GM15510 (cell line): ENCODE measurements around the gene SMIM24.

Experiments used
- POLR2A ChIP-seq: IDR thresholded peaks from 3 replicates; pipeline ENCODE4 v1.6.1; 2011; ENCODE audit warnings: borderline replicate concordance; ENCODE audit not compliant: insufficient read length; ENCODE audit errors: extremely low read depth

SMIM24 gene

GRCh38 chr19:3480383-3481091 lies at the start of gene SMIM24:
SMIM24 (minus strand) TSS chr19:3480525; CDS start chr19:3480463, 62 bp downstream.
- TF ChIP-seq POLR2A = no peak

DNA sequence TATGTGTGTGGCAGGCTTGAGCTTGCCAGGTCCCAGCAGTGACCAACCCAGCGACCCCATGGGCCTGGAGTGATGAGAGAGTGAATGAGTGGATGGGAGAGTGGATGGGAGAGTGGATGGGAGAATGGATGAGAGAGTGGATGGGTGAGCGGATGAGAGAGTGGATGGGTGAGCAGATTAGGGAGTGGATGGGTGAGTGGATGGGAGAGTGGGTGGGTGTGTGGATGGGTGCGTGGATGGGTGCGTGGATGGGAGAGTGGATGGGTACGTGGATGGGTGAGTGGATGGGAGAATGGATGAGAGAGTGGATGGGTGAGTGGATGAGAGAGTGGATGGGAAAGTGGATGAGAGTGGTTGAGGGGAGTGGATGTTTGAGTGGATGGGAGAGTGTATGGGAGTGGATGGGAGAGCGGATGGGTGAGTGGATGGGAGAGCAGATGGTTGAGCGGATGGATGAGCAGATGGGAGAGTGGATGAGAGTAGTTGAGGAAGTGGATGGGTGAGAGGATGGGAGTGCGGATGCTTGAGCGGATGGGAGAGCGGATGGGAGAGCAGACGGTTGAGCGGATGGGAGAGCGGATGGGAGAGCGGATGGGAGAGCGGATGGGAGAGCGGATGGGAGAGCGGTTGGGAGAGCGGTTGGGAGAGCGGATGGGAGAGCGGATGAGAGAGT lies 48.4 kb upstream of the SMIM24 start:
- TF ChIP-seq POLR2A = no peak

- TF ChIP-seq POLR2A = no peak
Measured at GRCh38 chr19:3528080-3528479, 47.8 kb upstream of the SMIM24 start.

DNA sequence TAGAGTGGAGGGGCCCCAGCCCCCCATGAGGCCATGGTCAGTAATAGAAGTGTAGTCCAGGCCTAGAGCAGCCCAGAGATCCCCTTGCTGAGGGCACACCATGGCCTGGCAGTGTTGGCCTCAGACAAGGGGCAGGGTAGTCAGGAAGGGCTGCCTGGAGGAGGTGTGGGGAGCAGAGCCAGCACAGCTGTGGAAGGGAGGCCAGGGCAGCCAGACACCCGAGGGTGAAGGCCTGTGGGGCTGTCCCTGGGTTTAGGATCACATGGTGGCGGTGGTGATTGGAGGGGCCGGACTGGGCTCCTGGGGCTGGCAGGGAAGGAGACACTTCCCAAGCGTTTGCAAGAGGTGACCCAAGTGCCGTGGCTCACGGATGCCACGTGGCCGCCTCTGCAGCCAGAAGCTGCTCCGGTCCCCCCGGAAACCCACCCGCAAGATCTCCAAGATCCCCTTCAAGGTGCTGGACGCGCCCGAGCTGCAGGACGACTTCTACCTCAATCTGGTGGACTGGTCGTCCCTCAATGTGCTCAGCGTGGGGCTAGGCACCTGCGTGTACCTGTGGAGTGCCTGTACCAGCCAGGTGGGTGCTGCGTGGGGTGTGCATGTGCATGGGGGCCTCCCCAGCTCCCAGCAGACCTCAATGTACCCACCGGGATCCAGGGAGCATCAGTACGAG lies 47.0 kb upstream of the SMIM24 start:
- TF ChIP-seq POLR2A = no peak

DNA sequence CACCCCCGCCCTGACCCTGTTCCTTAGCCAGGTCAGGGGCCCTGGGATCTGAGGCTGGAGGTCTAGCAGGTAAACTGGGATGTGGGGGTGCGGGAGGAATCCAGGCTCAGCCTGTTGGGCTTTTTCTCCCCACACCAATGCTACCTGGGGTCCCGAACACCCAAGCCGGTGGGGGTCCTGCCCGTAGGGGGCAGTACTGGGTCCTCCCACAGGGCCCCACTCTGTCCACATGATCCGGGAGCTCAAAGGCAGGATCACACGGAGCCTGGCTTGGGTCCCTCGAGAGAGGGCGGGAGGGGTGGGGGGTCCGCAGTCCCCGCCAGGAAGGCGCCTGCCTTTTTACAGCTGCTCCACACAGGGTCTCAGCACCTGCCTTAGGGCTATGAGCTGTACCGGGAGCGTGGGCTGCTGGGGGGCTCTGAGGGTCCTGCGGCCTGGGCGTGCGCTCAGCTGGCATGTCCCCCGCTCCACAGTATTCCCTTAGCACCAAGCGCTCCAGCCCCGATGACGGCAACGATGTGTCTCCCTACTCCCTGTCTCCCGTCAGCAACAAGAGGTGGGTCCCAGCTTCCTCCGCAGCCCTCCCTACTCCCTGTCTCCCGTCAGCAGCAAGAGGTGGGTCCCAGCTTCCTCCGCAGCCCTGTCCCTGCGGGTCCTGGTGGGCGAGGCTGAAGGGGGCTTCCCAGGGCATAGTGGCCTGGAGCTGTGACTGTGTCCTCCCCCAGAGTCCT lies 46.3 kb upstream of the SMIM24 start:
- TF ChIP-seq POLR2A = no peak

GRCh38 chr19:3524904-3525451 lies 44.7 kb upstream of the SMIM24 start:
- TF ChIP-seq POLR2A = no peak

GRCh38 chr19:3524078-3524842 lies 43.9 kb upstream of the SMIM24 start:
- no peak for TF ChIP-seq POLR2A

DNA sequence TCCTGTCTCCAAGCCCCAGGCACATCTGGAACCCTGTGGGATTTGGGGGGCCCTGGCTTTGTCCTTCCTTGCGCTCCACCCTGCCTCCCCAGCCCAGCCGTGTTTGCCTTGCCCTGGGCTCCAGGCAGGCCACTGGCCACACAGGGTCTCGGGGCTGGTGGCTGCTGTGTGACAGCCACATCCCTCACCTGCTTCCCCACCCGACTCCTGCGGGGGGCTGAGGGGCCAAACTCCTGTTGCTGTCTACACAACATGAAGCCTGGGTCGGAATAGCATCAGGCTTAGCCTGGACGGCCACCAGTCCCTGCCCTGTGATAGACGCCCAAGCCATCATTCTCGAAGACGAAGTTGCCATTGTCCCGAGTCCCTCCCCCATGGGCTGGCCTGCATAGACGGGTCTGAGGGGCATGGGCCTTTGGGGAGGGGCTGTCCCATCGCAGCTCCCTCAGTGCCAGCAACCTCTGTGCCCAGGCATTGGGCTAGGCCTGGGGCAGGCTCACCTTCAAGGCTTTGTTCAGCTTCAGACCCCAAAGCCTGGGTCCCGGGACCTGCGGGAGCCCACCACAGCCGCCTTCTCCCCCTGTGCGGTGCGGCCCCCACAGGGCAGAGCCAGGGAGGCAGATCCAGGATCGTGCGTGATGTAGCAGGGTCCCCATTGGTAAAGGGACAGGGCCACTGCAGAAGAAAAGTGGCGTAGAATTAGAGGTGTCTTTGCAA lies 43.2 kb upstream of the SMIM24 start:
- TF ChIP-seq POLR2A = no peak

DNA sequence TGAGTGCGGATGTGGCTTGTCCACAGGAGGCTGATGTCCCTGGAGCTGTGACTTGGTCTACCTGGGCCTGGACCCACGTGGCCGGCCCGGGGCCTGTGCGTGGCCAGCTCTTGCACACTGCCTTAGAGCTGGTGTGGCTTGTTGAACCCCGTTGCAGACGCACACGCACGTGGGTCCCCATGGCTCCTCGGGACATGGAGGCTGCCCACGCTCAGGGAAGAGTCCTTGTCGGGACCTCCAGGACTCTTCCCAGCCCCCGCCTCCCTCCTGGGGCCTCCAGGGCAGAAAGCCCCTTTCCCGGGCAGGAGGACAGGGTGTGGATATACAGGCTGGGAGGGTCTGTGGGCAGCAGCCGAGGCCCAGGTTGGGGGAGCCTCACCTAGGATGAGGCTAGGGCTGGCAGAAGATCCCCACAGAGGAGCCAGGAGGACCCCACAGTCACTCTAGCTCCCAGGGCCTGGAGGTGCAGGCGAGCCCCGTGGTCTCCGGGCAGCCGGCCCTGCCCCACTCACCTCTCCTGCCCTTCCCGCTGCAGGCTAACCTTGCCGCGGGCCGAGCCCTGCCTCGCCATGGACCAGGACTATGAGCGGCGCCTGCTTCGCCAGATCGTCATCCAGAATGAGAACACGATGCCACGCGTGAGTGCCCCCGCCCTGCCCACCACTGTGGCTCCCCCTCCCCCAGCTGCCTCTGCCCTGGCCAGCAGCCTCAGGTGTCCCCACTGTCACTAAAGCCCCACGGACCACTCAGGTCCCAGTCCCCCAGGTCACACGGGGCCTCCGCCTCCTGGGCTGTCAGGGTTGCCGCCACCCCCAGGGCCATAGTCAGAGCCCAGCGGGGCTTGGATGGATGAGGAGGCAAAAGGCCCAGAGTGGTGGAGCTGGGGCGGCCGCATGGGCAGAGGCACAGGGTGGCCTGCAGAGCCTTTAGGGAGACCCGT lies 42.4 kb upstream of the SMIM24 start:
- no peak for TF ChIP-seq POLR2A

- TF ChIP-seq POLR2A = no peak
Measured at GRCh38 chr19:3521104-3521445, 40.8 kb upstream of the SMIM24 start.

DNA sequence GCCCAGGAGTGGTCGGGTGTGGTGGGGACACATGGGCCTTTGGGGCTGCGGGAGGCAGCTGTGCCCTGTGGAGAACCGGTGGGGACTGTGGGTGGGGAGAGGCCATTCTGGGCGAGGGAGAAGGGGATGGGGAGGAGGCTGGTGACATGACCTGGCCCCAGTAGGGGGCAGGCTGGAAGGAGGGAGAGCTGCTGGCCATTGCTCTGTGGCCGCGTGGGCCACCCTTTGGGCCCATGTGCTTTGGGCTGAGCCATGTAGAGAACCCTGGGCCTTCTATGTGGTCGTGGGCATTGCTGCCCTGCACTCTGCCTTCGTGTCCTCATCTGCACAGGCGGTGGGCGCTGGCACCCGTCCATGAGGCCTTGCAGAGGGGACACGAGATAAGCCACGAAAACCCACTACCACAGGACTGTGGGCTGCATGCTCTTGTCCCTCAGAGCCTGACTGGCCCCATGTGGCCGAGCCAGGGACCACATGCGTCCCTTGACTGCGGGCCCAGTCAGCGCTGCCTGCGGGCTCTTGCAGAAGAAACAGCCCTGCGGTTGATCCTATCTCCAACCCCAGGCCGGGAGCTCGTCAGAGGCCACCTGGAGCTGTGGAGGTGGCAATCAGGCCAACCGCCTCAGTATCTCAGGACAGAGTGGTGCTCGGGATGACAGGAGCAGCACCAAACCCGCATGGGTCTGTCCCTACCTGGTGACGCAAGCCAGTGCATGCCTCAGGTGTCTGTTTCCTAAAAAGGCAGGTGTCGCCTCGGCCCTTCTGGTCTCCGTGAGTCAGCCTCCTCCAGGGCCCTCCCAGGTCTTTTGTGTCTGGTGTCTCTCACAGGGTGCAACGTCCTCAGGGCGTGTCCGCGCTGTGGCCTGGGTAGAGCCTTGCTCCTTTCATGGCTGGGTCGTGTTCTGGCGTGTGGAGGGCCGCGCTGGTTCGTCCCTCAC lies 40.1 kb upstream of the SMIM24 start:
- TF ChIP-seq POLR2A = no peak
